ENCODE measurements around the gene PDS5B. TPM values are rescaled to one million over a fixed set of nuclear protein-coding genes. Genes with fewer than 3 reads are reported as not detected.

PDS5B gene
- total RNA-seq, 2 experiments from 2014 or later, result 57.6 to 64.6 TPM

DNA sequence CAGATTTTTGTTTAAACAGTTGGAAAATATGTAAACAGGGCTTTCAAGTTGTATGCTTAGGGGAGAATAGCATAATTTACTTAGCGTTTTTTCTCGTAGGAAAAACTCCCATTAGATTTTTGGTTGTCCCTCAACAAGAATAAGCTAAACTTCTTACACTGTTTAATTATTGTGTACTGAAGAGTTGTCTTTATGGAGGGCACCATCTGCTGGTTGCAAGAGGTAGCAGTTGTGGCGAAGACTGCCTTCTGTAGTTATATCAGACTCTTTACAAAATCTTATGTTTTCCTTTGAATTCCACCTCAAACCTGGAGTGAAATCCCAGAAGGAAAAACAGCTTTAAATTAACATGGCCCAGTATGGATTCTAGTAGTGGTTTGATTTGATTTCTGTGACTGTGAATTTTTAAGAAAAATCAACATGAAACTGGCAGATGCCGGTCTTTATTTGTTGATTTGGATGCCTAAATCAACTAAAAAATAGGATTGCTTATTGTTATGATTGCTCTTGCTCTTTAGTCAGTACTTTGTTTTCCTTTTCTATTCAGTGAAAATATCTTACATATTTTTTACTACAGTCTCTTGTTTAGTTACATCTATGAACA lies 53.4 kb downstream of the PDS5B start:
- Mint-ChIP-seq H3K4me3 (no peak overlapping the region), H3K27ac (no peak overlapping the region), H3K27me3 (no peaks in the 10 kb centered on the region), H3K36me3 (peaks cover 2% of the 10 kb centered on the region), H3K9me3 (ENCODE audit: low read depth) (no peaks in the 10 kb centered on the region), H3K4me1 (peaks cover 31% of the 10 kb centered on the region)
- CTCF ChIA-PET, result interaction anchor here (0.8 to 1.4 kb wide), 14 partner anchors 11 to 730 kb away, joined by 3 to 20 read pairs (median 4); partner anchors contain the start of gene PDS5B
- DNase-seq (peak; percentile 61), ATAC-seq (peak; percentile 80)

DNA sequence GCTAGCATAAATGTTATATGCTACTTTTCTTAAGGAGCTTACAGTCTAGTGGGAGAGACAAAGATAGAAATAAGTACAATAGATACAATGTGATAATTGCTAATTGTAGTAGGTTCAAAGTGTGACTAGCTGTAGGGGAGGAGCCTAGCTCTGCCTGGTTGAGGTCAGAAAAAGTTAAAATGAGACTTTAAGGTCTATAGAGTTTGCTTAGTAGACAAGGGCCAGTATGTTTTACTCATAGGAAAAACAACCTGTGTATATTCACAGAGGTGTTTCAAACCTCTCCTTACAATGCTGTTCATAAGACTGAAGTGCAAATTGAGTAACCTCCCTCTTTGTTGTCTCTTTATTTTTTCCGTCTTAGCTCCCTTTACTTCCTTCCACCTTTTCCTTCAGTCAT lies 56.1 kb downstream of the PDS5B start:
- peaks cover 2% of the 10 kb centered on the region for H3K36me3 Mint-ChIP-seq
- ATAC-seq (peak; percentile 32), DNase-seq (no peak)
- CTCF ChIA-PET, result interaction anchor here (0.8 to 3.0 kb wide), 13 partner anchors 9 to 104 kb away, joined by 3 to 16 read pairs (median 3); partner anchors contain the start of genes N4BP2L2 and PDS5B
- H3K4me3 Mint-ChIP-seq, result no peak overlapping the region
- H3K9me3 Mint-ChIP-seq (ENCODE audit: low read depth), result no peaks in the 10 kb centered on the region
- no peaks in the 10 kb centered on the region for H3K27me3 Mint-ChIP-seq
- peaks cover 52% of the 10 kb centered on the region for H3K4me1 Mint-ChIP-seq
- peak overlapping the region; percentile 54 for H3K27ac Mint-ChIP-seq

DNA sequence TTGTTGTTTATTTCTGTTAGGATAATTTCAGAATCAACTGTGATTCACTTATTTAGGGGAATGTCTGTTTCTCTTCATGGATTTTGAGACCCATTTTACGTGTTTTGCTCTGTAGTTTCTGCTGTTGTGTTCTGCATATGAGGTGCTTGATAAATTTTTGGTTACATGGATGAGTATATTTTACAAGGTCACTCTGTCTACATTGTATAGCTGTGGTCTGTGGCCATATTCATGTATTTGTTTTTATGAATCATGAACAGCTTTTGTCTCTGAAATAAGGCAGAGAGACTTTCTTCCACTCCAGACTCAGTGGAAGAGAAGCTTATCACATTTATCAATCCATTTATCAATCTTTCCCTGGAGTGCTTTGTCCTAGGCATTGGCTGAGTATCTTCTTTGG lies 56.6 kb downstream of the PDS5B start:
- H3K4me1 Mint-ChIP-seq, result peaks cover 55% of the 10 kb centered on the region
- no peaks in the 10 kb centered on the region for H3K9me3 Mint-ChIP-seq (ENCODE audit: low read depth)
- peaks cover 2% of the 10 kb centered on the region for H3K36me3 Mint-ChIP-seq
- DNase-seq (no peak), ATAC-seq (no peak)
- no peaks in the 10 kb centered on the region for H3K27me3 Mint-ChIP-seq
- CTCF ChIA-PET, result interaction anchor here (0.8 to 3.0 kb wide), 8 partner anchors 8 to 104 kb away, joined by 3 to 16 read pairs (median 4); partner anchors contain the start of genes N4BP2L2 and PDS5B
- H3K4me3 Mint-ChIP-seq, result no peak overlapping the region
- H3K27ac Mint-ChIP-seq, result peak overlapping the region; percentile 54

DNA sequence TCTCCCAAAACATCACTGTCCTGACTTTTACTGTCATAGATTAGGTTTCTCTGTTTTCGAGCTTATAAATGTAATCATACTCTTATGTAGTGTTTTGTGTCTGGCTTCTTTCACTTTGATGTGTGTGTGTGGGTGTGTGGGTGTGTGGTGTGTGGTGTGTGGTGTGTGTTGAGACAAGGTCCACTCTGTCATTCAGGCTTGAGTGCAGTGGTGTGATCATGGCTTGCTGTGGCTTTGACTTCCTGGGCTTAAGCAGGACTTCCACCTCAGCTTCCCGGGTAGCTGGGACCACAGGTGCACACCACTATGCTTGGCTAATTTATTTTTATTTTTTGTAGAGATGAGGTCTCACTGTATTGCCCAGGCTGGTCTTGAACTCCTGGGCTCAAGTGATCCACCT lies 59.6 kb downstream of the PDS5B start:
- Mint-ChIP-seq H3K27me3 (no peaks in the 10 kb centered on the region), H3K4me1 (peaks cover 66% of the 10 kb centered on the region), H3K9me3 (ENCODE audit: low read depth) (no peaks in the 10 kb centered on the region), H3K36me3 (peaks cover 5% of the 10 kb centered on the region), H3K4me3 (no peak overlapping the region), H3K27ac (peak overlapping the region; percentile 52)
- CTCF ChIA-PET, result interaction anchor here (0.7 kb wide), 1 partner anchor 23 kb away, joined by 3 read pairs; no protein-coding TSS in a partner anchor
- peak; percentile 70 for DNase-seq
- peak; percentile 58 for ATAC-seq

DNA sequence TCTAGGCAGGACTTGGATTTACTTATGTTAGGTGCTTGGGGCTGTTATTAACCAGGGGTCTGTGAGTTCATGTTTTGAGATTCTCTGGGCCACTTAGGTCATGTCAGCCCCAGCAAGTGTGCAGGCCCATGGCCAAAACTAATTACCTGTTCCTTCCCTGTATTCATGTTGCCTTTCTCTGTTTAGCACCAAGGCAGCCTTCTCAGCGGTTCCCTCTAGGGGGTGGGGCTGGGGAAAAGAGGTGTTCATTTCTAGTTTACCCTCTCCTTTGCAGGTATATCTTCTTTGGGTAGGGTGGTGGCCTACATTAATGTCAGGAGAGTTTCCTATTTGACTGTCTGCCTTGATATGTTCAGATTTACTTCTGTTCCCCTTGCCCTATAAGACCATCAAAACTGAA lies 61.7 kb downstream of the PDS5B start:
- Mint-ChIP-seq H3K9me3 (ENCODE audit: low read depth) (no peaks in the 10 kb centered on the region), H3K27ac (no peak overlapping the region), H3K4me3 (no peak overlapping the region), H3K36me3 (peaks cover 10% of the 10 kb centered on the region), H3K4me1 (peaks cover 50% of the 10 kb centered on the region), H3K27me3 (no peaks in the 10 kb centered on the region)
- DNase-seq (no peak), ATAC-seq (no peak)
- CTCF ChIA-PET, result interaction anchor here (1.7 to 4.8 kb wide), 3 partner anchors 8 to 62 kb away, joined by 4 to 29 read pairs (median 20); partner anchors contain the start of gene PDS5B

DNA sequence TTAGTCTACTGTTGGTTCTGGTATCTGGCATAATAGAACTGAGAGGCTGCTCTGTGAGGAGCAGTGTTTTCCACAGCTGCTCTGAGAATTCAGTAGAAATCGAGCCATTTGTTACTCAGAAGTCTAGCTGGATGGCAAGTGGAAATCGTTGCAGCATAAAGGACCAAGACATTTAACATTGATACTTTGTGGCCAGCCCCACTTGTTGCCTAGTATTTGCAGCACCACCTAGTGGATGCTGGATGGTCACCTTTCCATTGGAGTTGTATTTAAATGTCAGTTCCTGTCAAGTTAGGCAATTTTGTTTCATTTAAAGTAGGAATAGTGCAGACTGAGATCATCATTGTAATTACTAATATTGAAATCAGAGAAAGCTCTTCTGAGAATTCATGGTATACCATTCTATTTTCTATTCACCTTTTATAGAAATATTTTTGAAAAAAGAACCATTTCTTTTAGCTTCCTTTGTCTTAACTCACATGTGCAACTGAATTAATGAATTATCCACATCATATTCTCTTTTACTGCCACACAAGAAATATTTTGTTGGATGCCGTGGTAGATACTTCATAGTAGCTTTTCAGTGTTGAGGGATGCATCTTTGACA lies 64.6 kb downstream of the PDS5B start:
- Mint-ChIP-seq H3K9me3 (ENCODE audit: low read depth) (peaks cover 1% of the 10 kb centered on the region), H3K4me3 (no peak overlapping the region), H3K4me1 (peaks cover 29% of the 10 kb centered on the region), H3K27ac (no peak overlapping the region), H3K27me3 (no peaks in the 10 kb centered on the region), H3K36me3 (peaks cover 32% of the 10 kb centered on the region)
- peak; percentile 86 for ATAC-seq
- DNase-seq, result peak; percentile 77
- CTCF ChIA-PET, result interaction anchor here (0.9 to 4.8 kb wide), 18 partner anchors 9 to 367 kb away, joined by 3 to 29 read pairs (median 6); partner anchors contain the start of genes N4BP2L2 and PDS5B

DNA sequence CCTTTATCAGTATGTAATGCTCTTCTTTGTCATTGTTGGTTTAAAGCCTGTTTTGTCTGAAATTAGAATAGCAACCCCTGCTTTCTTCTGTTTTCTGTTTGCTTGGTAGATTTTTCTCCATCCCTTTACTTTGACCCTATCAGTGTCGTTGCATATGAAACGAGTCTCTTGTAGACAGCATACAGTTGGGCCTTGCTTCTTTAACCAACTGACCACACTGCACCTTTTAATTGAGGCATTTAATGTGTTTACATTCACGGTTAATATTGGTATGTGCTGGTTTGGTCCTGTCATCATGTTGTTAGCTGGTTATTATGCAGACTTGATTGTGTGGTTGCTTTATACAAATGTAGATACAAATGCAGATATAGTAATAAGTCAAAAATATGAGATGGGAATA lies 71.1 kb downstream of the PDS5B start:
- CTCF ChIA-PET, result no interaction called here

DNA sequence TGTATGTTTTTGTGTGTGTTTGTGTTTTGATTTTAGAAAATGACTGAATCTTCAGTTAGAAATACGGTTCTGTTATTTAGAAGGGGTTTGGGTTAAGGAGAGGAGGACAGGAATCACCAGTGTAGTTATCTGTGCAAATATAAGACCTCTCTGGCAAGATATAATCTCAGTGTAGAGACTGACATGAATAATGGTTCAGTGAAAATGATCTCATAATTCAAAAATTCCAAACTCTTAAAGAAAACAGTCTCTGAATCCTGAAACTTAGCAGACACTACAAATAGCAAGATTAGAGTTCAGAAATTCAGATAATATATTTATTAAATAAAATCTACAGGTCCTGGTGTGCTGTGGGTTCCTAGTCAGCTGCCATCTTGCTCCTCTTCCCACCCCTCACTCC lies 73.5 kb downstream of the PDS5B start:
- Mint-ChIP-seq H3K4me3 (no peak overlapping the region), H3K27ac (no peak overlapping the region), H3K4me1 (peaks cover 1% of the 10 kb centered on the region), H3K27me3 (no peaks in the 10 kb centered on the region), H3K36me3 (peaks cover 40% of the 10 kb centered on the region), H3K9me3 (ENCODE audit: low read depth) (peaks cover 3% of the 10 kb centered on the region)
- ATAC-seq, result no peak
- CTCF ChIA-PET, result interaction anchor here (1.1 to 2.8 kb wide), 4 partner anchors 9 to 72 kb away, joined by 3 to 10 read pairs (median 6); no protein-coding TSS in a partner anchor
- DNase-seq, result no peak

More for the DNA sequence above, 71.1 kb downstream of the PDS5B start:
- Mint-ChIP-seq H3K27me3 (no peaks in the 10 kb centered on the region), H3K36me3 (peaks cover 56% of the 10 kb centered on the region), H3K4me3 (no peak overlapping the region), H3K9me3 (ENCODE audit: low read depth) (peaks cover 3% of the 10 kb centered on the region), H3K27ac (no peak overlapping the region), H3K4me1 (peaks cover 1% of the 10 kb centered on the region)
- no peak for DNase-seq
- ATAC-seq, result no peak

DNA sequence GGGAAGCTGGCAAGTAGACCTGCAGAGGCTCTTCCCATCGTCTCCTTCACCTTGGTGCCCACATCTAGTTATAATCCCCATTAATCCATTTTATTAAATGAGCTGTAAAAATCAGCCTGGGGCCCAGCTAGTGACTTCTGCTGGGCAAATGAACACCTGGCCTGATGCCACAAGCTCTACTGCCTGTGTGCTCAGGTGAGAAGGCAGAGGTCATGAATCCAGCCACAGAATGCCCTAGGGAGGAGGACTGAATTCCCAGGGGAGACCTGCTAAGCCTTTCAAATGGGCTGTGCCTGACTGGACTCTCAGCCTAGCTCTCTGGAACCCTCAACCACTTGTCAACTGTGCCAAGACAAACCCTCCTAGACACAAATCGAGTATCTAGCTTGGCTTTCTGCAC lies 74.0 kb downstream of the PDS5B start:
- H3K27ac Mint-ChIP-seq, result no peak overlapping the region
- no peak for ATAC-seq
- H3K4me1 Mint-ChIP-seq, result peaks cover 1% of the 10 kb centered on the region
- H3K36me3 Mint-ChIP-seq, result peaks cover 35% of the 10 kb centered on the region
- no peaks in the 10 kb centered on the region for H3K27me3 Mint-ChIP-seq
- no peak overlapping the region for H3K4me3 Mint-ChIP-seq
- no peak for DNase-seq
- CTCF ChIA-PET, result interaction anchor here (1.1 to 2.8 kb wide), 5 partner anchors 9 to 80 kb away, joined by 3 to 10 read pairs (median 6); no protein-coding TSS in a partner anchor
- peaks cover 3% of the 10 kb centered on the region for H3K9me3 Mint-ChIP-seq (ENCODE audit: low read depth)

DNA sequence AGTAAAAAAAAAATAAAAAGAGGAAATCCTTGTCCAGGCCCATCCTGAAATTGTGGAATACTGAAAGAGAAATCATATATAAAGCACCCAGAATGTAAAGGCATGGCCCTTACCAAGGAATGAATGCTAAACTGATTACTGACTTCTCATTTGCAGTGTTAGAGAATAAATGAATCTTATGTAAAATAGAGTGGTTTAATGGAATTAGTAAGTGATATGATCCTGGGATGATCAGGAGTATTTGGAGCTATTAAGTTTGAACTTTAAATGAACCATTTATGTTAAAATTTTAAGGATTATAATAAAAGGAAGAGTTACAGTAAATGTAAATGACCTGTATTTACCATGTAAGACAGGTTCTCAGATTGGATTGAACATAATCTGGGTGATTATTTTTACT lies 75.4 kb downstream of the PDS5B start:
- CTCF ChIA-PET, result interaction anchor here (1.1 to 1.5 kb wide), 2 partner anchors 22 to 81 kb away, joined by 4 to 6 read pairs; no protein-coding TSS in a partner anchor
- no peak overlapping the region for H3K27ac Mint-ChIP-seq
- peaks cover 25% of the 10 kb centered on the region for H3K36me3 Mint-ChIP-seq
- no peaks in the 10 kb centered on the region for H3K9me3 Mint-ChIP-seq (ENCODE audit: low read depth)
- H3K27me3 Mint-ChIP-seq, result no peaks in the 10 kb centered on the region
- H3K4me3 Mint-ChIP-seq, result no peak overlapping the region
- DNase-seq (no peak), ATAC-seq (no peak)
- peaks cover 1% of the 10 kb centered on the region for H3K4me1 Mint-ChIP-seq

DNA sequence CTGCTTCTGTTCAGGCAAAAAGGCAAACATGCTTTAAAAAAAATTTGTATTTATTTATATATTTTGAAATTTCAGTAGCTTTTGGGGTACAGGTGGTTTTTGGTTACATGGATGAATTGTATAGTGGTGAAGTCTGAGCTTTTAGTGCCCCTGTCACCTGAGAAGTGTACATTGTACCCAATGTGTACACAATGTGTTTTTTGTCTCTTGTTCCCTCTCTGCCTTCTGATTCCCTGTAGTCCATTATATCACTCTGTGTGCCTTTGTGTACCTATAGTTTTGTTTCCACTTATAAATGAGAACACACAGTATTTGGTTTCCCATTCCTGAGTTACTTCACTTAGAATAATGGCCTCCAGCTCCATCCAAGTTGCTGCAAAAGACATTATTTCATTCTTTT lies 77.4 kb downstream of the PDS5B start:
- DNase-seq, result no peak
- H3K4me1 Mint-ChIP-seq, result no peaks in the 10 kb centered on the region
- H3K27ac Mint-ChIP-seq, result no peak overlapping the region
- no peak overlapping the region for H3K4me3 Mint-ChIP-seq
- H3K9me3 Mint-ChIP-seq (ENCODE audit: low read depth), result no peaks in the 10 kb centered on the region
- ATAC-seq, result no peak
- H3K27me3 Mint-ChIP-seq, result no peaks in the 10 kb centered on the region
- CTCF ChIA-PET, result interaction anchor here (4.0 kb wide), 1 partner anchor 12 kb away, joined by 15 read pairs; no protein-coding TSS in a partner anchor
- peaks cover 19% of the 10 kb centered on the region for H3K36me3 Mint-ChIP-seq

DNA sequence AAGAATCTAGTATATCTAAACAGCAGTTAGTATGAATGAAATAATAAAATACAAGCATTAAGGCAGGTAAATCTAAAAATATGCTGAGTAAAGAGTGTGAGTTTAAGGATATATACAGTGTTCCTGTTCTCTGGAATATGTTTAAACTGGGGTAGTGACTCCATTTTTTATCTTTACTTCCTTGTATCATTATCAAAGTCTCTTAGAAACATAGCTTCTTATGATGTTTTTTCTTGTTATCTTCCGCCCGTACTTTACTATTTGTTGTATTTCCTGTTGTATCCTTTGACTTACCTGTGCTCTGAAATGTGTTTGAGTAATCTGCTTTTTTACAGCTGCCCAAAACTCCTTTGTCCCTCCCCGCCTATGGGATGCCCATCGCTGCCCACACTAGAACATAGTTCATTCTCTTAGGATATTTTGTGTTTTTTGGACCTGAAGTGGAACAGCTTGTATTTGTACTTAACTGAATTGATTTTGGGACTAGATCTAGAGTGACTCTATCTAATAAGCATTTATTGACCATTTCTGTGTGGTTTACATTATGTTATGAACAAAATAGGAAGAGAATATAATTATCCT lies 80.8 kb downstream of the PDS5B start:
- Mint-ChIP-seq H3K4me1 (no peaks in the 10 kb centered on the region), H3K27me3 (no peaks in the 10 kb centered on the region), H3K4me3 (no peak overlapping the region), H3K27ac (no peak overlapping the region), H3K36me3 (peaks cover 9% of the 10 kb centered on the region), H3K9me3 (ENCODE audit: low read depth) (no peaks in the 10 kb centered on the region)
- ATAC-seq, result no peak
- DNase-seq, result no peak
- CTCF ChIA-PET, result interaction anchor here (4.0 kb wide), 1 partner anchor 16 kb away, joined by 15 read pairs; no protein-coding TSS in a partner anchor

DNA sequence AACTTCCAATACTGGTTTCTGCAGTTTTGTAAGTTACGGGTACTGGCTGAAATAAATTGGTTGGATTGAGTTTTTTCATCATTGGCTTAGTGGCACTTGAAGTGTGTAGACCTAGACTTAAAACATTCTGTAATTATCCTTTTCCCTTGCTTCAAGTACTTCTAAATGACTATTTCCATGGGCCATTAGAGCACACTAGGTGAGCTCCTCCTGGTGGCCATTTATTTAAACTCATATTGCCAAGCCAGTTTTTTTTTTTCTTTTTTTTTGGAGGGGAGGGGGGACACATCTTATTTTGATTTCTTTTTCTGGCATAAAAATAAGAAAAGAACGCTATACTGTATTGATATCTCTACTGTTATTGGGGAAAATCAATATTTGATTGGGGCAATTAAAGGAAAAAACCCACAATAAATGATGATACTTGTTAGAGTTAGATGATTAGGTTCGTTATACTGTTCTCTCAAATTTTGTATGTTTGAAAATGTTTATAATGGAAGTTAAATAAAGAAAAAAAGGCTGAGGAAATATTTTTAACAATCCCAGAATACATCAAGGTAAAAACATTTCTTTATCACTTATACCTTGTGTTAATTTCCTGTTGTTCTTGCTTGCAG lies 82.9 kb downstream of the PDS5B start:
- no peak for ATAC-seq
- Mint-ChIP-seq H3K27me3 (no peaks in the 10 kb centered on the region), H3K4me1 (no peaks in the 10 kb centered on the region), H3K4me3 (no peak overlapping the region), H3K9me3 (ENCODE audit: low read depth) (no peaks in the 10 kb centered on the region), H3K36me3 (peaks cover 14% of the 10 kb centered on the region), H3K27ac (no peak overlapping the region)
- CTCF ChIA-PET, result interaction anchor here (1.0 to 3.2 kb wide), 14 partner anchors 9 to 348 kb away, joined by 3 to 21 read pairs (median 4); partner anchors contain the start of genes KL and PDS5B
- no peak for DNase-seq

All from activated CD8-positive, alpha-beta memory T cell treated with anti-CD3 and anti-CD28 coated beads, Interleukin-2, amount 10 ng/mL, durations not matched to agents 7 days and 5 days (primary cell).